DND-41 (cell line): ENCODE measurements around the gene PAM.

Source experiments
- ATAC-seq: fragments of 200-7000 bp; cut with Tn5 transposase; 3 replicates; pipeline ENCODE4 v1.9.1; 2021; ENCODE audit warnings: low read depth; ENCODE audit not compliant: insufficient read depth
- DNase-seq: peaks from one replicate; pipeline ENCODE4 v3.0.0-alpha.2; 2020
- H2AFZ ChIP-seq: 2 replicates; pipeline ENCODE4 v1.6.0; 2012; ENCODE audit warnings: low read depth, low read length
- H3K27ac ChIP-seq: 2 replicates; pipeline ENCODE4 v1.5.1; 2012; ENCODE audit warnings: low read length, inconsistent platforms
- H3K27me3 ChIP-seq: fragments of 200-600 bp; sonication (generic); 2 replicates; pipeline ENCODE4 v1.6.0; 2012; ENCODE audit warnings: low read length, mild to moderate bottlenecking, inconsistent platforms; ENCODE audit not compliant: insufficient read depth, poor library complexity
- H3K36me3 ChIP-seq: 2 replicates; pipeline ENCODE4 v1.5.1; 2012; ENCODE audit warnings: low read length, inconsistent platforms; ENCODE audit not compliant: insufficient read depth
- H3K4me1 ChIP-seq: 2 replicates; pipeline ENCODE4 v1.5.1; 2012; ENCODE audit warnings: mild to moderate bottlenecking, low read length; ENCODE audit not compliant: insufficient read depth
- H3K4me2 ChIP-seq: 2 replicates; pipeline ENCODE4 v1.6.0; 2012; ENCODE audit warnings: mild to moderate bottlenecking, moderate library complexity, low read length, inconsistent platforms; ENCODE audit not compliant: insufficient read depth
- H3K4me3 ChIP-seq, 2 experiments: fragments of 200-600 bp in 1 of 2; shearing (Covaris generic) in 1 of 2; 2 replicates each; pipeline ENCODE4 v1.5.1; 2012 to 2016; ENCODE audit warnings: inconsistent platforms in 2 of 2, low read length in 2 of 2, mild to moderate bottlenecking in 2 of 2, low read depth in 1 of 2, moderate library complexity in 1 of 2
- H3K79me2 ChIP-seq: 2 replicates; pipeline ENCODE4 v1.6.0; 2012; ENCODE audit warnings: low read length, inconsistent platforms; ENCODE audit not compliant: insufficient read depth
- H3K9ac ChIP-seq: 2 replicates; pipeline ENCODE4 v1.6.0; 2012; ENCODE audit warnings: low read depth, mild to moderate bottlenecking, inconsistent platforms, low read length, moderate library complexity
- H3K9me3 ChIP-seq: 2 replicates; pipeline ENCODE4 v1.5.1; 2012; ENCODE audit warnings: low read length, moderate library complexity, mild to moderate bottlenecking, inconsistent platforms; ENCODE audit not compliant: insufficient read depth, severe bottlenecking
- H4K20me1 ChIP-seq: 2 replicates; pipeline ENCODE4 v1.6.0; 2012; ENCODE audit warnings: low read length; ENCODE audit not compliant: insufficient read depth
- EZH2 ChIP-seq: IDR thresholded peaks from 3 replicates; pipeline ENCODE4 v1.6.1; 2012; ENCODE audit warnings: borderline replicate concordance, low read depth, mild to moderate bottlenecking, moderate library complexity, low read length, inconsistent platforms; ENCODE audit not compliant: severe bottlenecking
- TF ChIP-seq, protein P1 (sequence below): IDR thresholded peaks from 2 replicates; pipeline ENCODE4 v1.5.1; 2012; ENCODE audit warnings: borderline replicate concordance, low read length, moderate library complexity, mild to moderate bottlenecking; ENCODE audit not compliant: poor library complexity, severe bottlenecking; ENCODE audit errors: extremely low read depth

The PAM gene

DNA sequence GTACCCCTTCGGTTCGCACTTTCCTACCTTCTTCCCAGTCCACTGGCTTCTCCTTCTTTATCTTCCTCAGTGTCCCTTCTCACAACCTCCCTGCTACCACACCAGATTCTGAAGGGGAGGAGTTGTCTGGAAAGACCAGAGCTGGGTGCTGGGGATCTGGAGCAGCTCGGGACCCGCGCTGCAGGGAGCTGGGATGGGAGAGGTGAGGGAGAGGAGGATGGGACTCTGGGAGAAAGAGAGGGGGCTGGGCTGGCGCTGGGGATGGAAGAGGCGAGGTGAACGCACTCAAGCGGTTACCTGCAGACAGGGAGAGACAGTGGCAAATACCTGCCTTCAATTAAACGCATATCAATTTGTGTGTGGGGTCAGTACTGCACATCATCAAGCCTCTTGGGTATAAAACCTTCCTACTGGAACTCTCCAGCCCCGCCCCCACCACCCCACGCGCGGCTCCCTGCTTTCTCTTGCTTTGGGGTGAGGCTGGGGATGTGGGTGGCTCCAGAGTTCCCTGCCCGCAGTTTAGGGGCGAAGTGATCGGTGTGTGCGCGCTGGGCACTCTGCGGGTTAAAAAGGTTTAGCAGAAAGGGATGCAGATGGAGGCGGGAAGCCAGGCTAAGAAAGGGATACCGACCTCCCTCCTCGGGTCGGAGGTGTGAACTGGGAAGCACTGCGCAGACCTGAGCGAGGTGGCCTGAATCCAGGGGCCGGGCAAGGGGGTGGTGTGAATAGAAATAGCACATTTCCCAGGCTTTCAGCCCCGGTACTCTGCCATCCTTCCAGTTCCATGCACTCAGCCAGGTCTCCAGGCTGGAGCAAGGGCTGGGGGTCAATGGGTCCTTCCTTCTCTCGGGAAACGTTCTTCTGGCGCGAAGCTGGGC lies 977 bp upstream of the PAM start:
- H3K9me3 ChIP-seq = no peaks in the 10 kb centered on the region
- H3K27me3 ChIP-seq = no peaks in the 10 kb centered on the region
- H3K36me3 ChIP-seq = no peaks in the 10 kb centered on the region
- peak overlapping the region; percentile 59 for H3K27ac ChIP-seq
- H3K4me2 ChIP-seq = peak overlapping the region; percentile 99
- peak overlapping the region; percentile 38 to 82 for H3K4me3 ChIP-seq
- H3K79me2 ChIP-seq = peaks cover 7% of the 10 kb centered on the region; the same call in 1 of the 2 replicates
- H3K4me1 ChIP-seq = peaks cover 26% of the 10 kb centered on the region
- peak overlapping the region; percentile 100 for H2AFZ ChIP-seq
- peak overlapping the region; percentile 67 for H3K9ac ChIP-seq
- ATAC-seq (peak; percentile 0; the same call in 2 of the 3 replicates), DNase-seq (peak; percentile 20)
- H4K20me1 ChIP-seq = no peaks in the 10 kb centered on the region
- TF ChIP-seq EZH2 = no peak

DNA sequence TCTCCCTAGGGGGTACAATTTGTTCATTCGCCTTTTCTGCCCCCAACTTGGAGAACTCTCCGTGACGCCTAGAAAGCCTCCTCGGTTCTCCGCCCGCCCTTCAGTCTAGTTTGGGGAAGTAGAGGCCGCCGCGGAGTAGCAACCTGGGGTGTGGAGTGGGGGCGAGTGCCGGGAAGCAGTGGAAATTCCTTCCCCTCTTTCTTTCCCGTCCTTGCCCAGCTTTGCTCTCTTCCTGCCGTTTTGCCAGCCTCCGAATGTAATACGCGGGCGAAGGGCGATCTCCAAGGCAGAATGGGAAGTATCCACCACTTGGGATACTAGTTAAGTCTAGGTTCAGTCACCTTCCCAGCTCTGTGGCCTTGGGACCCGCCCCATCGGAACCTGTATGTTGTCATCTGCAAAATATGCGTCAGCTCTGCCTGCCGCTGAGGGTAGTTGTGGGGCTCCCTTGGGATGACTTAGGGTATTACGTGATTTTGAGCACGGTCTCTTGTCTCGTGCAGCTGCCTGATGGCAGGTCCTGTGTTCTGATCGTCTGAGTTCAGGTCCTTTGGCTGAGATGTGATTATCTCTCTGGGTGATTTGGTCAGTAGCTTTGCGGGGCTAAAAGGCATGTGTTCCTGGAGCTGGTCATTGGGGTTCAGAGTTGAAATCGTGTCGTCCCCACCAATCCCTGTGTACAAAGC lies 724 bp downstream of the PAM start:
- H3K4me1 ChIP-seq = peaks cover 26% of the 10 kb centered on the region
- peak overlapping the region; percentile 59 for H3K27ac ChIP-seq
- ATAC-seq (peak; percentile 50), DNase-seq (peak; percentile 53)
- no peaks in the 10 kb centered on the region for H4K20me1 ChIP-seq
- peak overlapping the region; percentile 99 for H3K4me2 ChIP-seq
- peak overlapping the region; percentile 67 for H3K9ac ChIP-seq
- TF ChIP-seq EZH2 = no peak
- TF ChIP-seq, protein P1, sequence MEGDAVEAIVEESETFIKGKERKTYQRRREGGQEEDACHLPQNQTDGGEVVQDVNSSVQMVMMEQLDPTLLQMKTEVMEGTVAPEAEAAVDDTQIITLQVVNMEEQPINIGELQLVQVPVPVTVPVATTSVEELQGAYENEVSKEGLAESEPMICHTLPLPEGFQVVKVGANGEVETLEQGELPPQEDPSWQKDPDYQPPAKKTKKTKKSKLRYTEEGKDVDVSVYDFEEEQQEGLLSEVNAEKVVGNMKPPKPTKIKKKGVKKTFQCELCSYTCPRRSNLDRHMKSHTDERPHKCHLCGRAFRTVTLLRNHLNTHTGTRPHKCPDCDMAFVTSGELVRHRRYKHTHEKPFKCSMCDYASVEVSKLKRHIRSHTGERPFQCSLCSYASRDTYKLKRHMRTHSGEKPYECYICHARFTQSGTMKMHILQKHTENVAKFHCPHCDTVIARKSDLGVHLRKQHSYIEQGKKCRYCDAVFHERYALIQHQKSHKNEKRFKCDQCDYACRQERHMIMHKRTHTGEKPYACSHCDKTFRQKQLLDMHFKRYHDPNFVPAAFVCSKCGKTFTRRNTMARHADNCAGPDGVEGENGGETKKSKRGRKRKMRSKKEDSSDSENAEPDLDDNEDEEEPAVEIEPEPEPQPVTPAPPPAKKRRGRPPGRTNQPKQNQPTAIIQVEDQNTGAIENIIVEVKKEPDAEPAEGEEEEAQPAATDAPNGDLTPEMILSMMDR = no peak
- H3K9me3 ChIP-seq = no peaks in the 10 kb centered on the region
- peak overlapping the region; percentile 38 to 82; a peak in 3 of 4 replicates for H3K4me3 ChIP-seq
- H2AFZ ChIP-seq = peak overlapping the region; percentile 100
- H3K27me3 ChIP-seq = no peaks in the 10 kb centered on the region
- H3K79me2 ChIP-seq = peaks cover 7% of the 10 kb centered on the region; the same call in 1 of the 2 replicates
- no peaks in the 10 kb centered on the region for H3K36me3 ChIP-seq

DNA sequence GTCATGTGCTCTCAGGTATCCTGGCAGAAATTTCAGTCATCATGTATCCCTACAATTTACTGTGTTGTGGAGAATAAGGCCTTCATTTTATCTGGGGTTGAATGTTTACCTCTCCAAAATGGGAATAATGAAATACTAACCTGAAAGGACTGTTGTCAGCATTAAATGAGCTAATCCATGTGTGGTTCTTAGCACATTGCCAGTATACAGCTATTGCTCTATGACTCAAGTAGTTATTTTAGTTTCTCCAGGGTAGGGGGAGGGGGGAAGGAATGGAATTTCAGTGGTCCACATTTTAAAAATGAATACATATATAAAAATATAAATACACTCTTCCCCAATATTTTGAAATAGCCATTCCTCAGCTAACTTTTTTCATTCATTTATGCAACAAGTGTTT lies 3.5 kb downstream of the PAM start:
- TF ChIP-seq, protein P1 = no peak
- no peak for TF ChIP-seq EZH2
- no peaks in the 10 kb centered on the region for H3K27me3 ChIP-seq
- ATAC-seq (no peak), DNase-seq (no peak)
- H3K9ac ChIP-seq = no peak overlapping the region
- no peak overlapping the region for H3K4me3 ChIP-seq
- H3K79me2 ChIP-seq = peaks cover 9% of the 10 kb centered on the region; the same call in 1 of the 2 replicates
- H4K20me1 ChIP-seq = no peaks in the 10 kb centered on the region
- H3K4me2 ChIP-seq = no peak overlapping the region
- H3K27ac ChIP-seq = no peak overlapping the region
- peaks cover 25% of the 10 kb centered on the region for H3K4me1 ChIP-seq
- no peak overlapping the region for H2AFZ ChIP-seq
- H3K36me3 ChIP-seq = no peaks in the 10 kb centered on the region
- no peaks in the 10 kb centered on the region for H3K9me3 ChIP-seq

DNA sequence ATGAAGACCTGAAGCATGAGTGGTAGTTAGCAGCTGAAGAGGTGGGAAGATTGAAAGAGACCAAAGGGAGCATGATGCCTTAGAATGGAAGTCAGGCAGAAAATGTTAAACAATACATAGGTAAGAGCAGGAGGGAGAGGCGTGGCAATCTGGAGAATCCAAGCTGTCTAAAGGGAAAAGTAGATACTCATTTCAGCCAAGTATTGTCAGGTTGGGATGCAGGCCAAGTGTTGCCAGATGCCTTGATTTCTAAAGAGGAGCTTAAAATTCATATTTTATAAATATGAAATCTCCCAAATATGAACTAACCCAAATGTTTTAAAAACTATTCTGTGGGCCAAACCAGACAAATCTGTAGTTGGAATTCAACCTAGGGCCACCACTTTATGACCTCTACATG lies 4.2 kb downstream of the PAM start:
- no peaks in the 10 kb centered on the region for H3K36me3 ChIP-seq
- no peak overlapping the region for H3K27ac ChIP-seq
- peaks cover 9% of the 10 kb centered on the region; the same call in 1 of the 2 replicates for H3K79me2 ChIP-seq
- H3K27me3 ChIP-seq = no peaks in the 10 kb centered on the region
- no peaks in the 10 kb centered on the region for H4K20me1 ChIP-seq
- no peak overlapping the region for H3K4me2 ChIP-seq
- H3K9ac ChIP-seq = no peak overlapping the region
- H3K4me1 ChIP-seq = peaks cover 19% of the 10 kb centered on the region
- DNase-seq (no peak), ATAC-seq (no peak)
- TF ChIP-seq, protein P1 = no peak
- no peak for TF ChIP-seq EZH2
- no peak overlapping the region for H2AFZ ChIP-seq
- H3K9me3 ChIP-seq = no peaks in the 10 kb centered on the region
- no peak overlapping the region for H3K4me3 ChIP-seq
